ENCODE measurements around the gene TPGS1. TPM values are rescaled to one million over a fixed set of nuclear protein-coding genes. Genes with fewer than 3 reads are reported as not detected.

The TPGS1 gene
- total and polyA plus RNA-seq, 11 donors = 5.7 to 39.3 (median 11.7) TPM

- peak in 1 of 4 donors; percentile 2 for ATAC-seq
- Histone ChIP-seq H3K4me1 (peaks cover 0 to 25% (median 10%) of the 10 kb centered on the region in 12 donors), H3K4me3 (no peak overlapping the region), H3K36me3 (no peaks in the 10 kb centered on the region), H3K27ac (no peak overlapping the region), H3K27me3 (peaks cover 0 to 28% (median 0%) of the 10 kb centered on the region in 9 donors), H3K9me3 (no peaks in the 10 kb centered on the region)
- TF ChIP-seq CTCF (IDR thresholded peaks at IDR 0.05) = no peak
- TF ChIP-seq POLR2A (IDR thresholded peaks at IDR 0.05) = no peak
- intact Hi-C loops (cut with DNase I) = no loop called here
- WGBS, 4 donors = 80 to 83% (median 81%) methylated on average over 21 to 35 of the region's 35 CpGs
- no peak for DNase-seq
Observed at GRCh38 chr19:463483-464207, 43.7 kb upstream of the TPGS1 start.

- Histone ChIP-seq H3K4me1 (peaks cover 0 to 22% (median 10%) of the 10 kb centered on the region in 12 donors), H3K4me3 (no peak overlapping the region), H3K27me3 (peaks cover 0 to 28% (median 0%) of the 10 kb centered on the region in 9 donors), H3K36me3 (no peaks in the 10 kb centered on the region), H3K27ac (no peak overlapping the region), H3K9me3 (no peaks in the 10 kb centered on the region)
- WGBS, 4 donors = 89 to 96% (median 95%) methylated on average over 3 to 9 of the region's 9 CpGs
- DNase-seq = no peak
- TF ChIP-seq POLR2A (IDR thresholded peaks at IDR 0.05) = no peak
- no peak for TF ChIP-seq CTCF (IDR thresholded peaks at IDR 0.05)
- intact Hi-C loops (cut with DNase I) = no loop called here
- ATAC-seq = no peak
Observed at GRCh38 chr19:464208-464545, 43.1 kb upstream of the TPGS1 start.

GRCh38 chr19:465056-465816 lies 42.1 kb upstream of the TPGS1 start:
- Histone ChIP-seq H3K27ac (no peak overlapping the region), H3K27me3 (peaks cover 0 to 21% (median 0%) of the 10 kb centered on the region in 9 donors), H3K9me3 (no peaks in the 10 kb centered on the region), H3K4me1 (peaks cover 0 to 13% (median 10%) of the 10 kb centered on the region in 12 donors), H3K4me3 (no peak overlapping the region), H3K36me3 (no peaks in the 10 kb centered on the region)
- DNase-seq (no peak), ATAC-seq (no peak)
- WGBS, 4 donors = 91 to 97% (median 95%) methylated on average over 3 of the region's 3 CpGs
- no peak for TF ChIP-seq POLR2A (IDR thresholded peaks at IDR 0.05)
- no peak for TF ChIP-seq CTCF (IDR thresholded peaks at IDR 0.05)
- intact Hi-C loops (cut with DNase I) = no loop called here

- WGBS, 4 donors = 76 to 83% (median 78%) methylated on average over 6 to 11 of the region's 11 CpGs
- H3K9me3 ChIP-seq = no peaks in the 10 kb centered on the region
Observed at GRCh38 chr19:467554-467953, 39.7 kb upstream of the TPGS1 start.

More at GRCh38 chr19:467554-467953, 39.7 kb upstream of the TPGS1 start:
- intact Hi-C loops (cut with DNase I) = no loop called here
- Histone ChIP-seq H3K4me1 (no peaks in the 10 kb centered on the region), H3K4me3 (no peak overlapping the region), H3K27ac (no peak overlapping the region), H3K27me3 (peaks cover 0 to 2% (median 0%) of the 10 kb centered on the region in 9 donors), H3K36me3 (no peaks in the 10 kb centered on the region)
- no peak for TF ChIP-seq POLR2A (IDR thresholded peaks at IDR 0.05)
- TF ChIP-seq CTCF (IDR thresholded peaks at IDR 0.05) = no peak
- DNase-seq (no peak), ATAC-seq (no peak)
